ENCODE data around the gene BMP8A. TPM values are rescaled to one million over a fixed set of nuclear protein-coding genes. Genes with fewer than 3 reads are reported as not detected.
"Not testable (repeated sequence)": the region's sequence is repeated elsewhere in the genome, so short reads cannot be mapped to it uniquely, and the experiment has no call there.

The BMP8A gene
- total and polyA plus RNA-seq, 10 of the 15 experiments (the other 5 are each of a cell fraction or from before 2014, with no cell fraction given), result not detected

GRCh38 chr1:39515131-39516086, 24.0 kb downstream of the BMP8A start:
- RAD21 ChIA-PET (ENCODE audit: unreplicated experiment); POLR2A ChIA-PET; H3K79me2 ChIP-seq (ENCODE audit: control insufficient read depth, insufficient read depth, low read length); H4K20me1 ChIP-seq (ENCODE audit: control insufficient read depth, insufficient read depth); H3K4me1 ChIP-seq (ENCODE audit: control insufficient read depth, insufficient read depth, low read length); H3K36me3 ChIP-seq (ENCODE audit: control insufficient read depth in 2 of 2, insufficient read depth in 2 of 2, low read length in 1 of 2); H3K4me3 ChIP-seq; H3K9me3 ChIP-seq (replicated peaks; ENCODE audit: control insufficient read depth, insufficient read depth, low read length); in situ Hi-C loops (cut with MboI); CTCF ChIA-PET; BruUV-seq (replicated peaks); H3K9ac ChIP-seq (ENCODE audit: control insufficient read depth, insufficient read depth, low read length); H3K27ac ChIP-seq (ENCODE audit: control insufficient read depth, insufficient read depth); intact Hi-C loops (cut with micrococcal nuclease; ENCODE audit: unreplicated experiment); DNase-seq (ENCODE audit: low read depth, low spot score); SMC1A ChIA-PET (ENCODE audit: uncharacterized antibody, unreplicated experiment); H3K27me3 ChIP-seq (replicated peaks in 1 of 2; ENCODE audit: control insufficient read depth in 2 of 2, insufficient read depth in 2 of 2, low read length in 1 of 2): not testable (repeated sequence)
- H2AFZ ChIP-seq (ENCODE audit: control insufficient read depth, low read depth, low read length), result peak overlapping the region; percentile 51
- ATAC-seq (peak; percentile 68), FAIRE-seq (peak; percentile 69)
- TF ChIP-seq IKZF1 (conservative IDR thresholded peaks at IDR 0.05) (peak; percentile 44; the same call in 1 of the 2 replicates), IKZF2 (IDR thresholded peaks at IDR 0.05) (peak; percentile 27 to 31; a peak in 2 of 4 replicates), BHLHE40 (IDR thresholded peaks at IDR 0.05; ENCODE audit: borderline replicate concordance in 1 of 2, low read depth in 2 of 2, low read length in 1 of 2) (peak in 1 of 2 experiments; percentile 74; a peak in 2 of 4 replicates)
- WGBS (ENCODE audit: insufficient coverage, insufficient replicate concordance, low lambda C conversion rate, missing lambda C conversion rate), result 3% methylated on average over 21 of the region's 78 CpGs
- 0 out of 2 replicates have a peak overlapping the region, but pooled peaks have one; percentile 25 for H3K4me2 ChIP-seq (ENCODE audit: control insufficient read depth, insufficient read depth)

DNA sequence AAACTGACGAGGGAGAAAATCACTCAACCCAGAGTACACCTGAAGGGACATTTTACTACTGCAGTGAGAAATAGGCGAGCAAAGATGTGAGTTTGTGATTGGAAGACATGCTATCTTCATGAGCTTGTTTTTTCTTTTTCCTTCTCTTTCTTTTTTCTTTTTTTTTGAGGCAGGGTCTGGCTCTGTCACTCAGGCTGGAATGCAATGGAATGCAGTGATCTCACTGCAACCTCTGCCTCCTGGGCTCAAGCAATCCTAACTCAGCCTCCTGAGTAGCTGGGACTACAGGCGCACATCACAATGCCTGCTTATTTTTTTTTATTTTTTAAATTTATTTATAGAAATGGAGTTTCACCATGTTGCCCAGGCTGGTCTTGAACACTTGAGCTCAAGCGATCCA, 25.4 kb downstream of the BMP8A start:
- H3K9me3 ChIP-seq (replicated peaks; ENCODE audit: control insufficient read depth, insufficient read depth, low read length); H2AFZ ChIP-seq (ENCODE audit: control insufficient read depth, low read depth, low read length); in situ Hi-C loops (cut with MboI); ATAC-seq; H3K4me3 ChIP-seq; POLR2A ChIA-PET; BruUV-seq (replicated peaks); H3K79me2 ChIP-seq (ENCODE audit: control insufficient read depth, insufficient read depth, low read length); H3K36me3 ChIP-seq (ENCODE audit: control insufficient read depth in 2 of 2, insufficient read depth in 2 of 2, low read length in 1 of 2); H3K4me1 ChIP-seq (ENCODE audit: control insufficient read depth, insufficient read depth, low read length); RAD21 ChIA-PET (ENCODE audit: unreplicated experiment); H3K9ac ChIP-seq (ENCODE audit: control insufficient read depth, insufficient read depth, low read length); FAIRE-seq; H4K20me1 ChIP-seq (ENCODE audit: control insufficient read depth, insufficient read depth); SMC1A ChIA-PET (ENCODE audit: uncharacterized antibody, unreplicated experiment); intact Hi-C loops (cut with micrococcal nuclease; ENCODE audit: unreplicated experiment); H3K27ac ChIP-seq (ENCODE audit: control insufficient read depth, insufficient read depth); H3K4me2 ChIP-seq (ENCODE audit: control insufficient read depth, insufficient read depth); DNase-seq (ENCODE audit: low read depth, low spot score); H3K27me3 ChIP-seq (replicated peaks in 1 of 2; ENCODE audit: control insufficient read depth in 2 of 2, insufficient read depth in 2 of 2, low read length in 1 of 2): not testable (repeated sequence)
- WGBS (ENCODE audit: insufficient coverage, insufficient replicate concordance, low lambda C conversion rate, missing lambda C conversion rate), result 98% methylated on average over 4 of the region's 4 CpGs
- CTCF ChIA-PET, result interaction anchor here (0.9 kb wide), 1 partner anchor 22 kb away, joined by 4 read pairs; no protein-coding TSS in a partner anchor

GRCh38 chr1:39517936-39518335, 26.5 kb downstream of the BMP8A start:
- H3K27ac ChIP-seq (ENCODE audit: control insufficient read depth, insufficient read depth); H3K9me3 ChIP-seq (replicated peaks; ENCODE audit: control insufficient read depth, insufficient read depth, low read length); H3K27me3 ChIP-seq (replicated peaks in 1 of 2; ENCODE audit: control insufficient read depth in 2 of 2, insufficient read depth in 2 of 2, low read length in 1 of 2); RAD21 ChIA-PET (ENCODE audit: unreplicated experiment); H3K4me3 ChIP-seq; DNase-seq (ENCODE audit: low read depth, low spot score); H2AFZ ChIP-seq (ENCODE audit: control insufficient read depth, low read depth, low read length); BruUV-seq (replicated peaks); H3K36me3 ChIP-seq (ENCODE audit: control insufficient read depth in 2 of 2, insufficient read depth in 2 of 2, low read length in 1 of 2); CTCF ChIA-PET; H3K4me1 ChIP-seq (ENCODE audit: control insufficient read depth, insufficient read depth, low read length); H4K20me1 ChIP-seq (ENCODE audit: control insufficient read depth, insufficient read depth); intact Hi-C loops (cut with micrococcal nuclease; ENCODE audit: unreplicated experiment); in situ Hi-C loops (cut with MboI); H3K9ac ChIP-seq (ENCODE audit: control insufficient read depth, insufficient read depth, low read length); H3K79me2 ChIP-seq (ENCODE audit: control insufficient read depth, insufficient read depth, low read length); POLR2A ChIA-PET; ATAC-seq; H3K4me2 ChIP-seq (ENCODE audit: control insufficient read depth, insufficient read depth); FAIRE-seq; SMC1A ChIA-PET (ENCODE audit: uncharacterized antibody, unreplicated experiment): not testable (repeated sequence)
- WGBS (ENCODE audit: insufficient coverage, insufficient replicate concordance, low lambda C conversion rate, missing lambda C conversion rate), result 100% methylated on average over 5 of the region's 7 CpGs

Data from GM12878 (cell line).